Measurements from ENCODE around the gene NLRP9. TPM values are rescaled to one million over a fixed set of nuclear protein-coding genes. Genes with fewer than 3 reads are reported as not detected.

Gene NLRP9
- total RNA-seq, 2 experiments from 2014 or later, result not detected

- Mint-ChIP-seq H3K9me3 (no peaks in the 10 kb centered on the region), H3K27ac (no peak overlapping the region), H3K36me3 (ENCODE audit: low read depth) (peaks cover 49% of the 10 kb centered on the region), H3K27me3 (no peaks in the 10 kb centered on the region), H3K4me1 (ENCODE audit: low read depth) (peaks cover 26% of the 10 kb centered on the region), H3K4me3 (no peak overlapping the region)
- no peak for TF ChIP-seq CTCF (IDR thresholded peaks at IDR 0.05)
- CTCF ChIA-PET, result interaction anchor here (0.7 to 1.5 kb wide), 3 partner anchors 8 to 39 kb away, joined by 3 to 5 read pairs (median 4); no protein-coding TSS in a partner anchor
- POLR2A ChIA-PET, result interaction anchor here (1.0 to 7.5 kb wide), 3 partner anchors 7 to 13 kb away, joined by 3 to 57 read pairs (median 6); no protein-coding TSS in a partner anchor
- DNase-seq, result no peak
- ATAC-seq, result no peak
- intact Hi-C loops (cut with micrococcal nuclease), result no loop called here
Measured at GRCh38 chr19:55670280-55671053, 67.7 kb downstream of the NLRP9 start.

GRCh38 chr19:55669418-55670279 lies 68.6 kb downstream of the NLRP9 start:
- no peak for DNase-seq
- CTCF ChIA-PET, result no interaction called here
- peaks cover 50% of the 10 kb centered on the region for H3K36me3 Mint-ChIP-seq (ENCODE audit: low read depth)

GRCh38 chr19:55668603-55669348 lies 69.4 kb downstream of the NLRP9 start:
- intact Hi-C loops (cut with micrococcal nuclease), result no loop called here
- no peak for DNase-seq
- ChIA-PET POLR2A (interaction anchor here (0.8 to 7.5 kb wide), 4 partner anchors 9 to 30 kb away, joined by 3 to 57 read pairs (median 4); no protein-coding TSS in a partner anchor), CTCF (no interaction called here)
- Mint-ChIP-seq H3K27me3 (no peaks in the 10 kb centered on the region), H3K36me3 (ENCODE audit: low read depth) (peaks cover 55% of the 10 kb centered on the region), H3K27ac (no peak overlapping the region), H3K4me3 (no peak overlapping the region), H3K4me1 (ENCODE audit: low read depth) (peaks cover 26% of the 10 kb centered on the region), H3K9me3 (no peaks in the 10 kb centered on the region)
- no peak for TF ChIP-seq CTCF (IDR thresholded peaks at IDR 0.05)
- ATAC-seq, result no peak

More at GRCh38 chr19:55669418-55670279, 68.6 kb downstream of the NLRP9 start:
- Mint-ChIP-seq H3K9me3 (no peaks in the 10 kb centered on the region), H3K27ac (no peak overlapping the region), H3K27me3 (no peaks in the 10 kb centered on the region), H3K4me1 (ENCODE audit: low read depth) (peaks cover 26% of the 10 kb centered on the region), H3K4me3 (no peak overlapping the region)
- intact Hi-C loops (cut with micrococcal nuclease), result no loop called here
- no peak for ATAC-seq
- POLR2A ChIA-PET, result interaction anchor here (1.0 to 7.5 kb wide), 3 partner anchors 10 to 16 kb away, joined by 3 to 57 read pairs (median 4); no protein-coding TSS in a partner anchor
- no peak for TF ChIP-seq CTCF (IDR thresholded peaks at IDR 0.05)

GRCh38 chr19:55667958-55668357 lies 70.2 kb downstream of the NLRP9 start:
- POLR2A ChIA-PET, result interaction anchor here (0.7 to 7.5 kb wide), 6 partner anchors 8 to 29 kb away, joined by 3 to 57 read pairs (median 3); partner anchors contain the start of gene ZNF581

More at GRCh38 chr19:55667958-55668357, 70.2 kb downstream of the NLRP9 start:
- no peak overlapping the region for H3K4me3 Mint-ChIP-seq
- no peak overlapping the region for H3K27ac Mint-ChIP-seq
- peaks cover 55% of the 10 kb centered on the region for H3K36me3 Mint-ChIP-seq (ENCODE audit: low read depth)
- intact Hi-C loops (cut with micrococcal nuclease), result no loop called here
- CTCF ChIA-PET, result interaction anchor here (1.2 kb wide), 1 partner anchor 12 kb away, joined by 3 read pairs; no protein-coding TSS in a partner anchor
- no peaks in the 10 kb centered on the region for H3K9me3 Mint-ChIP-seq
- no peak for TF ChIP-seq CTCF (IDR thresholded peaks at IDR 0.05)
- ATAC-seq (no peak), DNase-seq (no peak)
- peaks cover 21% of the 10 kb centered on the region for H3K4me1 Mint-ChIP-seq (ENCODE audit: low read depth)
- H3K27me3 Mint-ChIP-seq, result no peaks in the 10 kb centered on the region

Measured in activated CD8-positive, alpha-beta T cell treated with anti-CD3 and anti-CD28 coated beads for 36 hours (primary cell).